Measurements from ENCODE around the gene TMEM233. TPM values are rescaled to one million over a fixed set of nuclear protein-coding genes. Genes with fewer than 3 reads are reported as not detected.

TMEM233 gene
- polyA plus RNA-seq, 1 donor from 2014 or later, result not detected

- TF ChIP-seq EZH2 (IDR thresholded peaks at IDR 0.05; ENCODE audit: borderline replicate concordance, insufficient read depth, low read length, poor library complexity, severe bottlenecking), result no peak
- TF ChIP-seq REST (IDR thresholded peaks at IDR 0.05; ENCODE audit: borderline replicate concordance), result no peak
- no peak for TF ChIP-seq CTCF (IDR thresholded peaks at IDR 0.05; ENCODE audit: poor library complexity, severe bottlenecking)
- TF ChIP-seq POLR2AphosphoS5 (IDR thresholded peaks at IDR 0.05), result no peak
- TF ChIP-seq SMC3 (conservative IDR thresholded peaks at IDR 0.05; ENCODE audit: poor library complexity), result no peak
- no peak for TF ChIP-seq RAD21 (conservative IDR thresholded peaks at IDR 0.05)
- no peak for TF ChIP-seq MXI1 (conservative IDR thresholded peaks at IDR 0.05; ENCODE audit: poor library complexity, severe bottlenecking)
- no peak for TF ChIP-seq TAF1 (IDR thresholded peaks at IDR 0.05; ENCODE audit: low read depth)
- no peak for TF ChIP-seq EP300 (conservative IDR thresholded peaks at IDR 0.05; ENCODE audit: poor library complexity, severe bottlenecking)
- Histone ChIP-seq H3K27ac (ENCODE audit: low read length) (no peak overlapping the region), H2AFZ (ENCODE audit: low read depth, low read length) (no peak overlapping the region)
These were observed 97.7 kb downstream of the TMEM233 start for GRCh38 chr12:119691202-119691810.

GRCh38 chr12:119692410-119692809 is 98.8 kb downstream of the TMEM233 start:
- no peak overlapping the region for H3K4me2 ChIP-seq (ENCODE audit: low read length)
- H2AFZ ChIP-seq (ENCODE audit: low read depth, low read length), result no peak overlapping the region
- H3K9me2 ChIP-seq (ENCODE audit: insufficient read depth, low read length), result no peaks in the 10 kb centered on the region
- no peaks in the 10 kb centered on the region for H4K20me1 ChIP-seq (ENCODE audit: insufficient read depth)
- H3K36me3 ChIP-seq (ENCODE audit: insufficient read depth, low read length), result no peaks in the 10 kb centered on the region
- H3K79me2 ChIP-seq (replicated peaks; ENCODE audit: insufficient read depth, low read length), result no peaks in the 10 kb centered on the region
- H3K4me3 ChIP-seq (ENCODE audit: low read length), result no peak overlapping the region
- H3K9me3 ChIP-seq (ENCODE audit: low read length), result no peaks in the 10 kb centered on the region
- H3K27me3 ChIP-seq (ENCODE audit: insufficient read depth, low read depth, low read length), result no peaks in the 10 kb centered on the region
- H3F3A ChIP-seq (ENCODE audit: insufficient read depth, low read length, poor library complexity, severe bottlenecking), result no peaks in the 10 kb centered on the region
- H3K27ac ChIP-seq (ENCODE audit: low read length), result no peak overlapping the region
- H3K9ac ChIP-seq (ENCODE audit: low read length), result no peak overlapping the region
- TF ChIP-seq RAD21 (conservative IDR thresholded peaks at IDR 0.05), result no peak
- TF ChIP-seq EZH2 (IDR thresholded peaks at IDR 0.05; ENCODE audit: borderline replicate concordance, insufficient read depth, low read length, poor library complexity, severe bottlenecking), result no peak
- TF ChIP-seq REST (IDR thresholded peaks at IDR 0.05; ENCODE audit: borderline replicate concordance), result no peak
- TF ChIP-seq TAF1 (IDR thresholded peaks at IDR 0.05; ENCODE audit: low read depth), result no peak
- TF ChIP-seq POLR2AphosphoS5 (IDR thresholded peaks at IDR 0.05), result no peak
- TF ChIP-seq SMC3 (conservative IDR thresholded peaks at IDR 0.05; ENCODE audit: poor library complexity), result no peak
- TF ChIP-seq MXI1 (conservative IDR thresholded peaks at IDR 0.05; ENCODE audit: poor library complexity, severe bottlenecking), result no peak
- TF ChIP-seq EP300 (conservative IDR thresholded peaks at IDR 0.05; ENCODE audit: poor library complexity, severe bottlenecking), result no peak
- TF ChIP-seq CTCF (IDR thresholded peaks at IDR 0.05; ENCODE audit: poor library complexity, severe bottlenecking), result no peak

More at GRCh38 chr12:119691202-119691810, 97.7 kb downstream of the TMEM233 start:
- Histone ChIP-seq H3K4me2 (ENCODE audit: low read length) (no peak overlapping the region), H3K4me3 (ENCODE audit: low read length) (no peak overlapping the region), H3K9me2 (ENCODE audit: insufficient read depth, low read length) (no peaks in the 10 kb centered on the region), H3K27me3 (ENCODE audit: insufficient read depth, low read depth, low read length) (no peaks in the 10 kb centered on the region), H3F3A (ENCODE audit: insufficient read depth, low read length, poor library complexity, severe bottlenecking) (no peaks in the 10 kb centered on the region), H3K79me2 (replicated peaks; ENCODE audit: insufficient read depth, low read length) (no peaks in the 10 kb centered on the region), H4K20me1 (ENCODE audit: insufficient read depth) (no peaks in the 10 kb centered on the region), H3K9ac (ENCODE audit: low read length) (no peak overlapping the region), H3K9me3 (ENCODE audit: low read length) (no peaks in the 10 kb centered on the region), H3K36me3 (ENCODE audit: insufficient read depth, low read length) (no peaks in the 10 kb centered on the region)
